ENCODE data around the gene SPRED1.

Gene SPRED1

GRCh38 chr15:38285456-38285855 lies 32.8 kb downstream of the SPRED1 start:
- DNase-seq = no peak

GRCh38 chr15:38294126-38294525 lies 41.5 kb downstream of the SPRED1 start:
- DNase-seq = no peak

GRCh38 chr15:38297623-38298388 lies 45.2 kb downstream of the SPRED1 start:
- DNase-seq = no peak

GRCh38 chr15:38299216-38299615 lies 46.6 kb downstream of the SPRED1 start:
- no peak for DNase-seq

- DNase-seq = no peak
Measured at GRCh38 chr15:38300395-38300794, 47.8 kb downstream of the SPRED1 start.

GRCh38 chr15:38304481-38304880 lies 51.8 kb downstream of the SPRED1 start:
- DNase-seq = no peak

- DNase-seq = no peak
Measured at GRCh38 chr15:38307251-38307650, 54.6 kb downstream of the SPRED1 start.

- DNase-seq = no peak
Measured at GRCh38 chr15:38307861-38308641, 55.4 kb downstream of the SPRED1 start.

- DNase-seq = no peak
Measured at GRCh38 chr15:38308797-38309196, 56.2 kb downstream of the SPRED1 start.

GRCh38 chr15:38312190-38312589 lies 59.6 kb downstream of the SPRED1 start:
- no peak for DNase-seq

GRCh38 chr15:38316311-38316710 lies 63.7 kb downstream of the SPRED1 start:
- DNase-seq = no peak

GRCh38 chr15:38320181-38320580 lies 67.5 kb downstream of the SPRED1 start:
- no peak for DNase-seq

GRCh38 chr15:38320866-38321265 lies 68.2 kb downstream of the SPRED1 start:
- DNase-seq = no peak

GRCh38 chr15:38323895-38324294 lies 71.3 kb downstream of the SPRED1 start:
- no peak for DNase-seq

GRCh38 chr15:38324939-38325647 lies 72.5 kb downstream of the SPRED1 start:
- no peak for DNase-seq

- DNase-seq = no peak
Measured at GRCh38 chr15:38325648-38325990, 73.0 kb downstream of the SPRED1 start.

- DNase-seq = no peak
Measured at GRCh38 chr15:38332711-38333110, 80.1 kb downstream of the SPRED1 start.

- no peak for DNase-seq
Measured at GRCh38 chr15:38335116-38335515, 82.5 kb downstream of the SPRED1 start.

GRCh38 chr15:38344351-38344750 lies 91.7 kb downstream of the SPRED1 start:
- DNase-seq = no peak

GRCh38 chr15:38349251-38349650 lies 96.6 kb downstream of the SPRED1 start:
- DNase-seq = no peak

- peak; percentile 36 for DNase-seq
Measured at GRCh38 chr15:38351466-38351865, 98.8 kb downstream of the SPRED1 start.

GRCh38 chr15:38354315-38354929 lies 101.8 kb downstream of the SPRED1 start:
- peak; percentile 58 for DNase-seq

GRCh38 chr15:38362355-38362754 lies 109.7 kb downstream of the SPRED1 start:
- no peak for DNase-seq

All from left hindlimb (tissue), 1 donor.